Neuron (in vitro differentiated cells): ENCODE data around the gene HIVEP2.

ENCODE experiments used
- H2AFZ ChIP-seq: one replicate; pipeline ENCODE4 v1.6.1; 2013; ENCODE audit warnings: low read depth, mild to moderate bottlenecking, inconsistent platforms, low read length, moderate library complexity
- H3K27me3 ChIP-seq: one replicate; pipeline ENCODE4 v1.6.1; 2013; ENCODE audit warnings: low read length; ENCODE audit not compliant: insufficient read depth
- H3K36me3 ChIP-seq: one replicate; pipeline ENCODE4 v1.6.1; 2013; ENCODE audit warnings: low read length; ENCODE audit not compliant: insufficient read depth
- H3K4me1 ChIP-seq: one replicate; pipeline ENCODE4 v1.6.1; 2013; ENCODE audit warnings: low read length; ENCODE audit not compliant: insufficient read depth
- H3K4me3 ChIP-seq: 2 replicates; pipeline ENCODE4 v1.5.1; 2013; ENCODE audit warnings: mild to moderate bottlenecking, low read length, moderate library complexity
- H3K9me3 ChIP-seq: one replicate; pipeline ENCODE4 v1.6.1; 2013; ENCODE audit warnings: low read length

Gene HIVEP2

GRCh38 chr6:142738035-142738396 is 207.0 kb downstream of the HIVEP2 start:
- H3K4me1 ChIP-seq: no peaks in the 10 kb centered on the region
- no peaks in the 10 kb centered on the region for H3K36me3 ChIP-seq
- no peak overlapping the region for H2AFZ ChIP-seq
- no peaks in the 10 kb centered on the region for H3K27me3 ChIP-seq
- no peaks in the 10 kb centered on the region for H3K9me3 ChIP-seq
- no peak overlapping the region for H3K4me3 ChIP-seq

- Histone ChIP-seq H3K4me1 (no peaks in the 10 kb centered on the region), H3K4me3 (no peak overlapping the region), H3K27me3 (no peaks in the 10 kb centered on the region), H3K9me3 (no peaks in the 10 kb centered on the region), H3K36me3 (no peaks in the 10 kb centered on the region), H2AFZ (no peak overlapping the region)
Observed at GRCh38 chr6:142737368-142738034, 207.5 kb downstream of the HIVEP2 start.

GRCh38 chr6:142735204-142735603 is 209.8 kb downstream of the HIVEP2 start:
- H3K9me3 ChIP-seq: no peaks in the 10 kb centered on the region
- H3K4me1 ChIP-seq: no peaks in the 10 kb centered on the region
- no peak overlapping the region for H3K4me3 ChIP-seq
- H2AFZ ChIP-seq: no peak overlapping the region
- no peaks in the 10 kb centered on the region for H3K27me3 ChIP-seq
- no peaks in the 10 kb centered on the region for H3K36me3 ChIP-seq

GRCh38 chr6:142732790-142733189 is 212.2 kb downstream of the HIVEP2 start:
- Histone ChIP-seq H3K27me3 (no peaks in the 10 kb centered on the region), H3K36me3 (no peaks in the 10 kb centered on the region), H3K4me1 (no peaks in the 10 kb centered on the region), H2AFZ (no peak overlapping the region), H3K4me3 (no peak overlapping the region), H3K9me3 (no peaks in the 10 kb centered on the region)

- Histone ChIP-seq H3K27me3 (no peaks in the 10 kb centered on the region), H3K36me3 (no peaks in the 10 kb centered on the region), H3K9me3 (no peaks in the 10 kb centered on the region), H2AFZ (no peak overlapping the region), H3K4me1 (no peaks in the 10 kb centered on the region), H3K4me3 (no peak overlapping the region)
Observed at GRCh38 chr6:142731611-142732010, 213.4 kb downstream of the HIVEP2 start.

GRCh38 chr6:142729618-142730017 is 215.4 kb downstream of the HIVEP2 start:
- Histone ChIP-seq H3K36me3 (no peaks in the 10 kb centered on the region), H3K4me1 (no peaks in the 10 kb centered on the region), H3K27me3 (no peaks in the 10 kb centered on the region)

GRCh38 chr6:142728910-142729481 is 216.0 kb downstream of the HIVEP2 start:
- Histone ChIP-seq H3K4me1 (no peaks in the 10 kb centered on the region), H3K9me3 (no peaks in the 10 kb centered on the region), H3K36me3 (no peaks in the 10 kb centered on the region), H3K4me3 (no peak overlapping the region), H2AFZ (no peak overlapping the region), H3K27me3 (no peaks in the 10 kb centered on the region)

More at GRCh38 chr6:142729618-142730017, 215.4 kb downstream of the HIVEP2 start:
- no peak overlapping the region for H2AFZ ChIP-seq
- H3K9me3 ChIP-seq: no peaks in the 10 kb centered on the region
- no peak overlapping the region for H3K4me3 ChIP-seq

GRCh38 chr6:142728364-142728763 is 216.6 kb downstream of the HIVEP2 start:
- H3K36me3 ChIP-seq: no peaks in the 10 kb centered on the region
- no peak overlapping the region for H3K4me3 ChIP-seq
- H3K4me1 ChIP-seq: no peaks in the 10 kb centered on the region
- H3K27me3 ChIP-seq: no peaks in the 10 kb centered on the region
- H2AFZ ChIP-seq: no peak overlapping the region
- H3K9me3 ChIP-seq: no peaks in the 10 kb centered on the region

- Histone ChIP-seq H3K27me3 (no peaks in the 10 kb centered on the region), H3K4me3 (no peak overlapping the region), H2AFZ (no peak overlapping the region), H3K36me3 (no peaks in the 10 kb centered on the region), H3K9me3 (no peaks in the 10 kb centered on the region), H3K4me1 (no peaks in the 10 kb centered on the region)
Observed at GRCh38 chr6:142726616-142727015, 218.4 kb downstream of the HIVEP2 start.

GRCh38 chr6:142725024-142725770 is 219.8 kb downstream of the HIVEP2 start:
- H3K4me3 ChIP-seq: no peak overlapping the region
- no peaks in the 10 kb centered on the region for H3K36me3 ChIP-seq
- no peaks in the 10 kb centered on the region for H3K4me1 ChIP-seq
- no peaks in the 10 kb centered on the region for H3K9me3 ChIP-seq
- H2AFZ ChIP-seq: no peak overlapping the region
- no peaks in the 10 kb centered on the region for H3K27me3 ChIP-seq

GRCh38 chr6:142722841-142723240 is 222.1 kb downstream of the HIVEP2 start:
- Histone ChIP-seq H2AFZ (no peak overlapping the region), H3K9me3 (peaks cover 3% of the 10 kb centered on the region), H3K36me3 (no peaks in the 10 kb centered on the region), H3K4me3 (no peak overlapping the region), H3K4me1 (no peaks in the 10 kb centered on the region), H3K27me3 (no peaks in the 10 kb centered on the region)

- H2AFZ ChIP-seq: no peak overlapping the region
- no peaks in the 10 kb centered on the region for H3K4me1 ChIP-seq
- peaks cover 3% of the 10 kb centered on the region for H3K9me3 ChIP-seq
- no peaks in the 10 kb centered on the region for H3K27me3 ChIP-seq
- H3K36me3 ChIP-seq: no peaks in the 10 kb centered on the region
- H3K4me3 ChIP-seq: no peak overlapping the region
Observed at GRCh38 chr6:142722012-142722411, 223.0 kb downstream of the HIVEP2 start.

- H3K36me3 ChIP-seq: no peaks in the 10 kb centered on the region
- no peak overlapping the region for H2AFZ ChIP-seq
- H3K9me3 ChIP-seq: peaks cover 3% of the 10 kb centered on the region
- no peak overlapping the region for H3K4me3 ChIP-seq
- no peaks in the 10 kb centered on the region for H3K4me1 ChIP-seq
- no peaks in the 10 kb centered on the region for H3K27me3 ChIP-seq
Observed at GRCh38 chr6:142721215-142721920, 223.6 kb downstream of the HIVEP2 start.
